Measurements from ENCODE around the gene NDUFB10. TPM values are rescaled to one million over a fixed set of nuclear protein-coding genes. Genes with fewer than 3 reads are reported as not detected.

Gene NDUFB10
- total and polyA plus RNA-seq, 4 donors = 93.9 to 195 (median 133) TPM

DNA sequence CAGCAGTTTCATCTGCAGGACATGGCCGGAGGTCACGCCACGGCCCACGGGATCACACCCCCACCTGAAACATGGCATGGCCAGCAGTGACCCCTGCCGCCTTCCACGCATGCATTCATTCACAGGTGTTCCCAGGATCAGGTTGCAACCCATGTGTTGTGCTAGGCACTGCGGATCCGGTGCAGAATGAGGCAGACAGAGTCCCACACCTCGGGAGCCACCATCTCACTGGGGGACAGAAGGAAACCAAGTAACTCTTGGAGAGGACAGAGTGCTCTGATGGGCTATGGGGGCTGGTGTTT, 12.0 kb upstream of the NDUFB10 start:
- DNase-seq (ENCODE audit: low spot score) = no peak

More for the DNA sequence above, 12.0 kb upstream of the NDUFB10 start:
- H3K9me3 ChIP-seq (ENCODE audit: control insufficient read depth in 4 of 4, low read length in 3 of 4) = no peaks in the 10 kb centered on the region
- no peak overlapping the region for H3K4me3 ChIP-seq (ENCODE audit: low read depth in 1 of 3, low read length in 3 of 3)
- no peak overlapping the region for H3K27ac ChIP-seq (ENCODE audit: low read depth in 1 of 2, low read length in 2 of 2)
- 95% methylated on average over 9 of the region's 9 CpGs for WGBS
- TF ChIP-seq YY1 (IDR thresholded peaks at IDR 0.05) = no peak
- no peak for TF ChIP-seq MAX (IDR thresholded peaks at IDR 0.05)
- TF ChIP-seq JUND (IDR thresholded peaks at IDR 0.05) = no peak
- TF ChIP-seq RXRA (IDR thresholded peaks at IDR 0.05) = no peak
- TF ChIP-seq, protein P1, sequence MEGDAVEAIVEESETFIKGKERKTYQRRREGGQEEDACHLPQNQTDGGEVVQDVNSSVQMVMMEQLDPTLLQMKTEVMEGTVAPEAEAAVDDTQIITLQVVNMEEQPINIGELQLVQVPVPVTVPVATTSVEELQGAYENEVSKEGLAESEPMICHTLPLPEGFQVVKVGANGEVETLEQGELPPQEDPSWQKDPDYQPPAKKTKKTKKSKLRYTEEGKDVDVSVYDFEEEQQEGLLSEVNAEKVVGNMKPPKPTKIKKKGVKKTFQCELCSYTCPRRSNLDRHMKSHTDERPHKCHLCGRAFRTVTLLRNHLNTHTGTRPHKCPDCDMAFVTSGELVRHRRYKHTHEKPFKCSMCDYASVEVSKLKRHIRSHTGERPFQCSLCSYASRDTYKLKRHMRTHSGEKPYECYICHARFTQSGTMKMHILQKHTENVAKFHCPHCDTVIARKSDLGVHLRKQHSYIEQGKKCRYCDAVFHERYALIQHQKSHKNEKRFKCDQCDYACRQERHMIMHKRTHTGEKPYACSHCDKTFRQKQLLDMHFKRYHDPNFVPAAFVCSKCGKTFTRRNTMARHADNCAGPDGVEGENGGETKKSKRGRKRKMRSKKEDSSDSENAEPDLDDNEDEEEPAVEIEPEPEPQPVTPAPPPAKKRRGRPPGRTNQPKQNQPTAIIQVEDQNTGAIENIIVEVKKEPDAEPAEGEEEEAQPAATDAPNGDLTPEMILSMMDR (IDR thresholded peaks at IDR 0.05; ENCODE audit: low read depth, low read length, missing input control) = no peak
- TF ChIP-seq REST (IDR thresholded peaks at IDR 0.05) = no peak
- TF ChIP-seq GABPA (IDR thresholded peaks at IDR 0.05 in 1 of 2, conservative IDR thresholded peaks at IDR 0.05 in 1 of 2) = no peak
- TF ChIP-seq EGR1 (IDR thresholded peaks at IDR 0.05; ENCODE audit: low read depth in 2 of 2) = no peak
- TF ChIP-seq HNF4A (conservative IDR thresholded peaks at IDR 0.05) = no peak
- no peak for TF ChIP-seq SP1 (IDR thresholded peaks at IDR 0.05)
- no peak for TF ChIP-seq TAF1 (conservative IDR thresholded peaks at IDR 0.05)
- TF ChIP-seq FOXA1 (IDR thresholded peaks at IDR 0.05) = no peak
- TF ChIP-seq, protein P2, sequence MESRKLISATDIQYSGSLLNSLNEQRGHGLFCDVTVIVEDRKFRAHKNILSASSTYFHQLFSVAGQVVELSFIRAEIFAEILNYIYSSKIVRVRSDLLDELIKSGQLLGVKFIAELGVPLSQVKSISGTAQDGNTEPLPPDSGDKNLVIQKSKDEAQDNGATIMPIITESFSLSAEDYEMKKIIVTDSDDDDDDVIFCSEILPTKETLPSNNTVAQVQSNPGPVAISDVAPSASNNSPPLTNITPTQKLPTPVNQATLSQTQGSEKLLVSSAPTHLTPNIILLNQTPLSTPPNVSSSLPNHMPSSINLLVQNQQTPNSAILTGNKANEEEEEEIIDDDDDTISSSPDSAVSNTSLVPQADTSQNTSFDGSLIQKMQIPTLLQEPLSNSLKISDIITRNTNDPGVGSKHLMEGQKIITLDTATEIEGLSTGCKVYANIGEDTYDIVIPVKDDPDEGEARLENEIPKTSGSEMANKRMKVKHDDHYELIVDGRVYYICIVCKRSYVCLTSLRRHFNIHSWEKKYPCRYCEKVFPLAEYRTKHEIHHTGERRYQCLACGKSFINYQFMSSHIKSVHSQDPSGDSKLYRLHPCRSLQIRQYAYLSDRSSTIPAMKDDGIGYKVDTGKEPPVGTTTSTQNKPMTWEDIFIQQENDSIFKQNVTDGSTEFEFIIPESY (IDR thresholded peaks at IDR 0.05) = no peak
- TF ChIP-seq, protein P3, sequence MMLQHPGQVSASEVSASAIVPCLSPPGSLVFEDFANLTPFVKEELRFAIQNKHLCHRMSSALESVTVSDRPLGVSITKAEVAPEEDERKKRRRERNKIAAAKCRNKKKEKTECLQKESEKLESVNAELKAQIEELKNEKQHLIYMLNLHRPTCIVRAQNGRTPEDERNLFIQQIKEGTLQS (IDR thresholded peaks at IDR 0.05) = no peak
- no peak for TF ChIP-seq FOXA2 (IDR thresholded peaks at IDR 0.05)
- TF ChIP-seq HNF4G (IDR thresholded peaks at IDR 0.05) = no peak
- TF ChIP-seq NR2F2 (IDR thresholded peaks at IDR 0.05) = no peak
- TF ChIP-seq RAD21 (IDR thresholded peaks at IDR 0.05) = no peak
- H3K4me1 ChIP-seq (ENCODE audit: control insufficient read depth in 4 of 4, insufficient read depth in 4 of 4, low read length in 3 of 4) = peaks cover 0 to 11% (median 4%) of the 10 kb centered on the region in 4 donors
- no peaks in the 10 kb centered on the region for H3K27me3 ChIP-seq (ENCODE audit: control insufficient read depth in 4 of 4, insufficient read depth in 4 of 4, low read length in 3 of 4)
- H3K9ac ChIP-seq (ENCODE audit: low read depth in 1 of 2, low read length in 2 of 2) = no peak overlapping the region
- H3K36me3 ChIP-seq (ENCODE audit: control insufficient read depth in 4 of 4, insufficient read depth in 3 of 4, low read depth in 1 of 4, low read length in 3 of 4) = no peaks in the 10 kb centered on the region
